Measurements from ENCODE around the gene NMNAT3. TPM values are rescaled to one million over a fixed set of nuclear protein-coding genes. Genes with fewer than 3 reads are reported as not detected.

The NMNAT3 gene
- total RNA-seq, 2 experiments from 2014 or later, result 1.5 to 1.9 TPM

- TF ChIP-seq CTCF (IDR thresholded peaks at IDR 0.05), result no peak
- CTCF ChIA-PET, result no interaction called here
- H3K9me3 Mint-ChIP-seq, result peaks cover 5% of the 10 kb centered on the region
Observed at GRCh38 chr3:139642996-139643395, 34.8 kb downstream of the NMNAT3 start.

GRCh38 chr3:139640456-139640855, 37.3 kb downstream of the NMNAT3 start:
- Histone ChIP-seq H3K4me1 (ENCODE audit: insufficient read depth, low read length) (no peaks in the 10 kb centered on the region), H3K4me3 (ENCODE audit: low read length) (no peak overlapping the region), H3K27ac (ENCODE audit: low read depth in 1 of 2, low read length in 2 of 2) (no peak overlapping the region), H3K36me3 (ENCODE audit: insufficient read depth, low read length) (no peaks in the 10 kb centered on the region), H3K9me3 (ENCODE audit: control insufficient read depth in 1 of 2, insufficient read depth in 1 of 2, low read length in 2 of 2) (no peaks in the 10 kb centered on the region), H3K27me3 (ENCODE audit: control insufficient read depth in 1 of 2, insufficient read depth in 2 of 2, low read length in 2 of 2) (no peaks in the 10 kb centered on the region)
- Mint-ChIP-seq H3K4me1 (ENCODE audit: low read depth) (peaks cover 6% of the 10 kb centered on the region), H3K4me3 (no peak overlapping the region), H3K36me3 (ENCODE audit: low read depth) (no peaks in the 10 kb centered on the region), H3K9me3 (peaks cover 5% of the 10 kb centered on the region), H3K27ac (no peak overlapping the region), H3K27me3 (no peaks in the 10 kb centered on the region)
- no peak for DNase-seq
- ChIA-PET POLR2A (no interaction called here), CTCF (no interaction called here)
- no peak for ATAC-seq (ENCODE audit: poor library complexity)
- TF ChIP-seq CTCF (IDR thresholded peaks at IDR 0.05), result no peak
- intact Hi-C loops (cut with DNase I, micrococcal nuclease), result no loop called here

More at GRCh38 chr3:139642996-139643395, 34.8 kb downstream of the NMNAT3 start:
- Mint-ChIP-seq H3K27me3 (no peaks in the 10 kb centered on the region), H3K4me3 (no peak overlapping the region), H3K36me3 (ENCODE audit: low read depth) (no peaks in the 10 kb centered on the region), H3K27ac (no peak overlapping the region), H3K4me1 (ENCODE audit: low read depth) (peaks cover 6% of the 10 kb centered on the region)
- no peak for ATAC-seq (ENCODE audit: poor library complexity)
- Histone ChIP-seq H3K27me3 (ENCODE audit: control insufficient read depth in 1 of 2, insufficient read depth in 2 of 2, low read length in 2 of 2) (no peaks in the 10 kb centered on the region), H3K36me3 (ENCODE audit: insufficient read depth, low read length) (no peaks in the 10 kb centered on the region), H3K4me1 (ENCODE audit: insufficient read depth, low read length) (no peaks in the 10 kb centered on the region), H3K4me3 (ENCODE audit: low read length) (no peak overlapping the region), H3K9me3 (ENCODE audit: control insufficient read depth in 1 of 2, insufficient read depth in 1 of 2, low read length in 2 of 2) (no peaks in the 10 kb centered on the region), H3K27ac (ENCODE audit: low read depth in 1 of 2, low read length in 2 of 2) (no peak overlapping the region)
- POLR2A ChIA-PET, result no interaction called here
- intact Hi-C loops (cut with DNase I, micrococcal nuclease), result no loop called here
- peak in 2 of 14 experiments; percentile 19 to 20 for DNase-seq

- CTCF ChIA-PET, result no interaction called here
- H3K27me3 Mint-ChIP-seq, result no peaks in the 10 kb centered on the region
- no peak for DNase-seq
Observed at GRCh38 chr3:139639662-139640061, 38.1 kb downstream of the NMNAT3 start.

More at GRCh38 chr3:139639662-139640061, 38.1 kb downstream of the NMNAT3 start:
- Mint-ChIP-seq H3K9me3 (peaks cover 5% of the 10 kb centered on the region), H3K36me3 (ENCODE audit: low read depth) (no peaks in the 10 kb centered on the region), H3K27ac (no peak overlapping the region), H3K4me1 (ENCODE audit: low read depth) (peaks cover 6% of the 10 kb centered on the region), H3K4me3 (no peak overlapping the region)
- no peak for ATAC-seq (ENCODE audit: poor library complexity)
- Histone ChIP-seq H3K4me1 (ENCODE audit: insufficient read depth, low read length) (no peaks in the 10 kb centered on the region), H3K27me3 (ENCODE audit: control insufficient read depth in 1 of 2, insufficient read depth in 2 of 2, low read length in 2 of 2) (no peaks in the 10 kb centered on the region), H3K27ac (ENCODE audit: low read depth in 1 of 2, low read length in 2 of 2) (no peak overlapping the region), H3K4me3 (ENCODE audit: low read length) (no peak overlapping the region), H3K36me3 (ENCODE audit: insufficient read depth, low read length) (no peaks in the 10 kb centered on the region), H3K9me3 (ENCODE audit: control insufficient read depth in 1 of 2, insufficient read depth in 1 of 2, low read length in 2 of 2) (no peaks in the 10 kb centered on the region)
- no peak for TF ChIP-seq CTCF (IDR thresholded peaks at IDR 0.05)
- POLR2A ChIA-PET, result no interaction called here
- intact Hi-C loops (cut with DNase I, micrococcal nuclease), result no loop called here

All from CD4-positive, alpha-beta T cell (primary cell).